Breast epithelium (tissue), 4 donors: Measurements from ENCODE around the gene SHC1. TPM values are rescaled to one million over a fixed set of nuclear protein-coding genes. Genes with fewer than 3 reads are reported as not detected.

ENCODE experiments used
- DNase-seq, 2 donors: peaks; one replicate each; pipeline ENCODE4 v3.0.0-alpha.2; 2019; ENCODE audit warnings: low spot score in 2 of 2
- H3K27ac ChIP-seq, 2 donors: fragments of 200-600 bp; sonication (generic) in 1 of 2; one replicate each; pipeline ENCODE4 v1.5.1; 2016 to 2019; ENCODE audit warnings: mild to moderate bottlenecking in 1 of 2
- H3K27me3 ChIP-seq, 2 donors: fragments of 200-600 bp; sonication (generic) in 1 of 2; one replicate each; pipeline versions ENCODE4 v1.5.1 to v1.6.0; 2017 to 2019; ENCODE audit warnings: control low read depth in 1 of 2, mild to moderate bottlenecking in 1 of 2
- H3K36me3 ChIP-seq: fragments of 200-600 bp; one replicate; pipeline ENCODE4 v1.5.1; 2019
- H3K4me1 ChIP-seq, 2 donors: fragments of 200-600 bp; sonication (generic); one replicate each; pipeline ENCODE4 v1.5.1; 2016 to 2019; ENCODE audit warnings: control low read depth in 1 of 2
- H3K4me3 ChIP-seq, 3 donors: fragments of 200-600 bp; sonication (generic); 1 replicate in 2 of 3; 2 replicates in 1 of 3; pipeline ENCODE4 v1.5.1; 2016 to 2019; ENCODE audit warnings: mild to moderate bottlenecking in 3 of 3, moderate library complexity in 2 of 3
- H3K9me3 ChIP-seq, 2 donors: fragments of 200-600 bp; sonication (generic) in 1 of 2; one replicate each; pipeline ENCODE4 v1.5.1; 2016 to 2019; ENCODE audit warnings: control low read depth in 1 of 2
- CTCF ChIP-seq, 3 donors: fragments of 450-650 bp; IDR thresholded peaks; one replicate each; pipeline ENCODE4 v1.5.1; 2016 to 2017; ENCODE audit warnings: antibody characterized with exemption in 3 of 3, mild to moderate bottlenecking in 3 of 3, moderate library complexity in 3 of 3
- POLR2A ChIP-seq: fragments of 450-650 bp; IDR thresholded peaks from one replicate; pipeline ENCODE4 v1.6.1; 2016; ENCODE audit warnings: antibody characterized with exemption, mild to moderate bottlenecking, moderate library complexity
- POLR2AphosphoS5 ChIP-seq, 3 donors: sonication (generic); formaldehyde crosslinking; IDR thresholded peaks; one replicate each; pipeline ENCODE4 v1.6.1; 2017; ENCODE audit warnings: antibody characterized with exemption in 3 of 3
- intact Hi-C: fragments of 100-400 bp; cut with DNase I; formaldehyde crosslinking; loops from one replicate; pipeline ENCODE4 v1.15.1; 2023; ENCODE audit warnings: low total_unique reads
- total RNA-seq, 3 donors: library from RNA; depleted of rRNA; stranded (reverse); fragments of >200 nt; gene quantifications; one replicate each; pipeline ENCODE4 v1.1.0, GENCODE V29; 2016

SHC1 gene
- total RNA-seq, 3 donors from 2014 or later, result 94.4 to 177 (median 134) TPM

DNA sequence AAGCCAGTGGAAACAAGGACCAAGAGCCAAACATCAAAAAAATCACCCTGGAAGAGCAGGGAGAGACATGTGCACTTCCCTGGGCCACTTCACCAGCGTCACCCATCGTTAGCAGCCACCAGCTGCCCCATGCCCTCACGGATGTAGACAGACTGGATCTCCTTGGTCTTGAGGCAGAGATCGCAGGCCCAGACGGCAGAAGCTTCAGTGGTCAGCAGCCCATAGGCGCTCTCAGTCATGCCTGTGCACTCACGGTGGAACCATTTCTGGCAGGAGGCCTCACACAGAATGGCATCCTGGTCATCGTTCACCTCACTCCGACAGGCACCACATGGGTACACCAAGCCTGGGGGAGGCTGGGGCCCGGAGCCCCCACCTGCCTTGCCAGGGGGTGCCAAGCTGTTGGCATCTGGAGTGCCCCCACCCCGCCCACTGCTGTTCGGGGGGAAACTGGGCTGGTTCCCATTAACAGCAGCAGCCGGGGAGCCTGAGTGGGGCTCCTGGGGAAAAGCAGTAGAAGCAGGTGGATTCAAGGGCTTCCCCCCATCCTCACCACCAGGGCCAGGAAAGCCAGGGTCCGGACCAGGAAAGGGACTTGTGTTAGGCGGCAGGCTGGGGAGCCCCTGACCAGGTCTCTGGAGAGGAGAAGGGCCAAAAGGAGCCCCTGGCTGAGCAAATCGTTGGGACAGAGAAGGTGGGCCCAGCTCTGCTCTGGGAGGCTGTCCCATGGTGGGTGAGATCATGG lies 11.7 kb downstream of the SHC1 start:
- peak overlapping the region in 1 of 2 donors; percentile 9 for H3K27ac ChIP-seq

DNA sequence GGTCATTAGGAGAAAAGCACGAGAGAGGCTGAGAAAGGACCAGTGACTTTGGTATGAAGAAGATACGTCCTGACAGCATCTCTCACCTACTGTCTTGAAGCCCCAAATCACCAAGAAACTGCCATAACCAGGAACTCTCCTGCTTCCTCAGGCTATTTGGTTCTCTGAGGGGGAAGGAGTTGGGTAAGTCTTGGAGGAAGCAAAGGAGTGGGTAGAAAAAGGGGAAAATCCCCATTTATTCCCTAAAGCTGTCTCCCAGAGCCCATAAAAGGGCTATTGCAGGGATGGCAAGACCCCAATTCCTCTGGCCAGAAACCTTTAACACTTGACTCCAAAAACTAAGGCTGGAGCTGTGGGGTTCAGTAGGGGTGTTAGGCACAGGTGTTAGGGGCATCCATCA lies 12.5 kb downstream of the SHC1 start:
- H3K36me3 ChIP-seq, result no peaks in the 10 kb centered on the region
- DNase-seq, result no peak
- peak overlapping the region in 1 of 2 donors; percentile 7 for H3K27ac ChIP-seq
- no peaks in the 10 kb centered on the region for H3K27me3 ChIP-seq
- TF ChIP-seq POLR2AphosphoS5 (IDR thresholded peaks at IDR 0.05) (no peak), POLR2A (no peak), CTCF (IDR thresholded peaks at IDR 0.05) (no peak)
- H3K4me1 ChIP-seq, result peaks cover 0 to 34% of the 10 kb centered on the region in 2 donors
- no peak overlapping the region for H3K4me3 ChIP-seq
- intact Hi-C loops, result loop anchor here (10.0 kb wide), 1 partner anchor 107 kb away; the partner anchor contains the start of gene EFNA4
- H3K9me3 ChIP-seq, result no peaks in the 10 kb centered on the region

More for the DNA sequence above, 11.7 kb downstream of the SHC1 start:
- DNase-seq, result no peak
- Histone ChIP-seq H3K4me1 (peaks cover 0 to 33% of the 10 kb centered on the region in 2 donors), H3K36me3 (no peaks in the 10 kb centered on the region), H3K4me3 (no peak overlapping the region), H3K9me3 (no peaks in the 10 kb centered on the region), H3K27me3 (no peaks in the 10 kb centered on the region)
- TF ChIP-seq CTCF (IDR thresholded peaks at IDR 0.05) (no peak), POLR2AphosphoS5 (IDR thresholded peaks at IDR 0.05) (no peak), POLR2A (no peak)
- intact Hi-C loops, result loop anchor here (10.0 kb wide), 1 partner anchor 106 kb away; the partner anchor contains the start of gene EFNA4

DNA sequence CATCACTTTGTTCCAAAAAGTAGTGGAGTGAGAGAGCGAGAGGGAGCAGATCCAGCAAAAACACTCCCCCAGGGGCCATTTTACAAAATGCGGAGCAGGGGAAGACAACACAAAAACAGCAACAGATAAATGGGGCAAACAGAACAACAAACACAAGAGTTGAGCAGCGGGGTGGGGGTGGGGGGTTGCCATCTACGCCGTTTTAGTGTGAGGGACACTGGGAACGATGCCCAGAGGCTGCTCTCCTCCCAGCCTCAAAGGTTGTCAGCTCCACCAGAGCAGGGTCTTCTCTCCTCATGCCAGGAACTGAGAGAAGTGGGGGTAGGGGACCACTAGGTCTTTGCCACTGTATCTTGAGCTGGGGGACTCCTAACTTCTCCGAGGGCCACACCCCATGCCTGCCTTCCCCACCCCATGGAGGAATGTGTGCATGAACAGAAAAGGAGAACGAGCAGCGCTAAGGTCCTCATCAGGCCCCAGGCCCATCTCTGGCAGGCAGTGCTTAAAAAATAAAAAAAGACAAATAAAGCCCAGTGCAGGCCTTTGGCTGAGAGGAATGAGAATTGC lies 13.4 kb downstream of the SHC1 start:
- intact Hi-C loops, result loop anchor here (10.0 kb wide), 1 partner anchor 108 kb away; the partner anchor contains the start of gene EFNA4
- peaks cover 0 to 27% of the 10 kb centered on the region in 2 donors for H3K4me1 ChIP-seq
- H3K4me3 ChIP-seq, result peak overlapping the region in 1 of 3 donors; percentile 64
- peak overlapping the region; percentile 69 to 76 for H3K27ac ChIP-seq
- no peak for DNase-seq
- no peaks in the 10 kb centered on the region for H3K27me3 ChIP-seq
- H3K36me3 ChIP-seq, result no peaks in the 10 kb centered on the region
- no peak for TF ChIP-seq POLR2AphosphoS5 (IDR thresholded peaks at IDR 0.05)
- TF ChIP-seq CTCF (IDR thresholded peaks at IDR 0.05), result no peak
- TF ChIP-seq POLR2A, result no peak
- H3K9me3 ChIP-seq, result no peaks in the 10 kb centered on the region

GRCh38 chr1:154956544-154956941 lies 14.0 kb downstream of the SHC1 start:
- peak overlapping the region; percentile 69 to 76 for H3K27ac ChIP-seq
- TF ChIP-seq CTCF (IDR thresholded peaks at IDR 0.05), result no peak
- no peak for TF ChIP-seq POLR2A
- no peak for TF ChIP-seq POLR2AphosphoS5 (IDR thresholded peaks at IDR 0.05)
- H3K4me1 ChIP-seq, result peaks cover 0 to 27% of the 10 kb centered on the region in 2 donors
- H3K4me3 ChIP-seq, result peak overlapping the region; percentile 52 to 64 (median 55)
- H3K9me3 ChIP-seq, result no peaks in the 10 kb centered on the region
- no peaks in the 10 kb centered on the region for H3K36me3 ChIP-seq
- intact Hi-C loops, result loop anchor here (10.0 kb wide), 1 partner anchor 108 kb away; the partner anchor contains the start of gene EFNA4
- DNase-seq, result no peak
- no peaks in the 10 kb centered on the region for H3K27me3 ChIP-seq
